C4-2B (cell line): Measurements from ENCODE around the gene MKI67.

ENCODE experiments used
- ZFX ChIP-seq: fragments of 450-650 bp; IDR thresholded peaks from 2 replicates; pipeline ENCODE4 v1.6.1; 2017
- TF ChIP-seq, protein P1 (sequence below): fragments of 450-650 bp; conservative IDR thresholded peaks from 2 replicates; pipeline ENCODE4 v1.5.1; 2017; ENCODE audit warnings: mild to moderate bottlenecking

DNA sequence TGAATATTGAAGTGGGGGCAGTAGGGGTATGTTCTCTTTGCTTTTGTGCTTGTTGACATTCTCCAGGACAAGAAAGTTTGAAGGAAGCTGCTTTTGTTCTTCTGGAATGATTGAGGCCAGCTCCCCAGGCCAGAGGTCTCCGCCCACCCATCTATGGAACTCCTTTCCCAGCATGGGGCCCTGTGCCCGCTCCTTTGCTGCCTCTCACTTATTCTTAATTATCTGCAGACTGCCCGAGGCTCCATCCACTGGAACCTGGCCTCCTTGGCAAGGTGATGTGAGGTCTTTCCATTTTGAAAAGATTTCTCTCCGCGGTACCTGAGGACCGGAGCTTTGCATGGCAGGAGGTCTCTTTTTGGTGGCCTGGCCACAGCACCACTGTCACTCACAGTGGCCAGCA is 39.3 kb upstream of the MKI67 start:
- TF ChIP-seq, protein P1, sequence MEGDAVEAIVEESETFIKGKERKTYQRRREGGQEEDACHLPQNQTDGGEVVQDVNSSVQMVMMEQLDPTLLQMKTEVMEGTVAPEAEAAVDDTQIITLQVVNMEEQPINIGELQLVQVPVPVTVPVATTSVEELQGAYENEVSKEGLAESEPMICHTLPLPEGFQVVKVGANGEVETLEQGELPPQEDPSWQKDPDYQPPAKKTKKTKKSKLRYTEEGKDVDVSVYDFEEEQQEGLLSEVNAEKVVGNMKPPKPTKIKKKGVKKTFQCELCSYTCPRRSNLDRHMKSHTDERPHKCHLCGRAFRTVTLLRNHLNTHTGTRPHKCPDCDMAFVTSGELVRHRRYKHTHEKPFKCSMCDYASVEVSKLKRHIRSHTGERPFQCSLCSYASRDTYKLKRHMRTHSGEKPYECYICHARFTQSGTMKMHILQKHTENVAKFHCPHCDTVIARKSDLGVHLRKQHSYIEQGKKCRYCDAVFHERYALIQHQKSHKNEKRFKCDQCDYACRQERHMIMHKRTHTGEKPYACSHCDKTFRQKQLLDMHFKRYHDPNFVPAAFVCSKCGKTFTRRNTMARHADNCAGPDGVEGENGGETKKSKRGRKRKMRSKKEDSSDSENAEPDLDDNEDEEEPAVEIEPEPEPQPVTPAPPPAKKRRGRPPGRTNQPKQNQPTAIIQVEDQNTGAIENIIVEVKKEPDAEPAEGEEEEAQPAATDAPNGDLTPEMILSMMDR = no peak
- TF ChIP-seq ZFX = no peak
